ENCODE results near the gene LIMS2.

- no peak for TF ChIP-seq CTCF (IDR thresholded peaks at IDR 0.05; ENCODE audit: control extremely low read depth in 1 of 3, insufficient read depth in 1 of 3, low read depth in 1 of 3, low read length in 3 of 3)
- no peak for TF ChIP-seq KDM1A (IDR thresholded peaks at IDR 0.05; ENCODE audit: borderline replicate concordance, low read length)
- no peak for TF ChIP-seq EZH2 (IDR thresholded peaks at IDR 0.05; ENCODE audit: low read depth, low read length, severe bottlenecking)
- TF ChIP-seq GABPA (IDR thresholded peaks at IDR 0.05; ENCODE audit: borderline replicate concordance, insufficient read depth, low read length), result no peak
- TF ChIP-seq CHD1 (IDR thresholded peaks at IDR 0.05; ENCODE audit: low read depth, low read length), result no peak
- TF ChIP-seq SRF (IDR thresholded peaks at IDR 0.05; ENCODE audit: low read depth, low read length), result no peak
- TF ChIP-seq ATF2 (IDR thresholded peaks at IDR 0.05; ENCODE audit: low read length), result no peak
- TF ChIP-seq CBX5 (IDR thresholded peaks at IDR 0.05; ENCODE audit: low read depth, low read length), result no peak
- no peak for TF ChIP-seq JUN (IDR thresholded peaks at IDR 0.05; ENCODE audit: low read depth, low read length)
- TF ChIP-seq ASH2L (IDR thresholded peaks at IDR 0.05; ENCODE audit: low read length), result no peak
Measured at GRCh38 chr2:127648321-127648720, 27.0 kb downstream of the LIMS2 start.
